Measurements from ENCODE around the gene LRRK1.

- no peak for TF ChIP-seq EP300 (IDR thresholded peaks at IDR 0.05)
- TF ChIP-seq CTCF (IDR thresholded peaks at IDR 0.05): no peak
Observed at GRCh38 chr15:100994597-100995446, 75.7 kb downstream of the LRRK1 start.

Measured in sigmoid colon (tissue), 4 donors.